Measurements from ENCODE around the gene LSM4.
A peak's percentile ranks its signal among the peaks of the same experiment; 100 is the strongest.

The LSM4 gene

DNA sequence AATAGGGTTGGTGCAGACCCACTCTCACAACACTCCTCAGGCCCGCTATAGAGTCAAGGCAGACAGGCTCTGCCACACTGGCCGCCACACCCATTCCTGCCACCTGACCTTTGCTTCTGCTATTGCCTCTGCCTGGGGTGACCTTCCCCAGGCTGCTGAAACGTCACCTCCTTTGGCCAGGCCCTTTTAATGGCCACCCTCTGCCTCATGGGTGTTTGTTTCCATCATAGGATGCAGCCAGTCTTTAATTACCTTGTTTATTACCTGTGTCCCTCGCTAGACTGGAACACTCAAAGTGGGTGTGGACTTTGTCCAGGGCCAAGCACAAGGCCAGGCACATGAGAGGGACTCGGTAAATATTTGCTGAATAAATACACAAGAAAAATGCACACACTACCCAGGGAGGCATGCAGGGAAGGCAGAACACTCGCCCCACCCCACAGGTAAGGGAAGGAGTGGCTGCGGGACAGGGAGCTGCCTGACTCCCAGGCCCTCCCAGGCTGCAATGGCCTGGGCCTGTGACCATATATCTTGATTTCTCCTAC is 3.2 kb downstream of the LSM4 start:
- TF ChIP-seq CTCF (IDR thresholded peaks at IDR 0.05; ENCODE audit: low read depth, low read length, missing control alignments): no peak
- Histone ChIP-seq H3K27me3 (replicated peaks) (no peaks in the 10 kb centered on the region), H3K4me3 (ENCODE audit: low read depth, low read length) (no peak overlapping the region), H3K36me3 (replicated peaks) (no peaks in the 10 kb centered on the region), H3K27ac (no peak overlapping the region)
- in situ Hi-C loops (cut with HindIII; ENCODE audit: low pct_ligation_motif_present, low sequenced_read_pairs): no loop called here
- DNase-seq: no peak

DNA sequence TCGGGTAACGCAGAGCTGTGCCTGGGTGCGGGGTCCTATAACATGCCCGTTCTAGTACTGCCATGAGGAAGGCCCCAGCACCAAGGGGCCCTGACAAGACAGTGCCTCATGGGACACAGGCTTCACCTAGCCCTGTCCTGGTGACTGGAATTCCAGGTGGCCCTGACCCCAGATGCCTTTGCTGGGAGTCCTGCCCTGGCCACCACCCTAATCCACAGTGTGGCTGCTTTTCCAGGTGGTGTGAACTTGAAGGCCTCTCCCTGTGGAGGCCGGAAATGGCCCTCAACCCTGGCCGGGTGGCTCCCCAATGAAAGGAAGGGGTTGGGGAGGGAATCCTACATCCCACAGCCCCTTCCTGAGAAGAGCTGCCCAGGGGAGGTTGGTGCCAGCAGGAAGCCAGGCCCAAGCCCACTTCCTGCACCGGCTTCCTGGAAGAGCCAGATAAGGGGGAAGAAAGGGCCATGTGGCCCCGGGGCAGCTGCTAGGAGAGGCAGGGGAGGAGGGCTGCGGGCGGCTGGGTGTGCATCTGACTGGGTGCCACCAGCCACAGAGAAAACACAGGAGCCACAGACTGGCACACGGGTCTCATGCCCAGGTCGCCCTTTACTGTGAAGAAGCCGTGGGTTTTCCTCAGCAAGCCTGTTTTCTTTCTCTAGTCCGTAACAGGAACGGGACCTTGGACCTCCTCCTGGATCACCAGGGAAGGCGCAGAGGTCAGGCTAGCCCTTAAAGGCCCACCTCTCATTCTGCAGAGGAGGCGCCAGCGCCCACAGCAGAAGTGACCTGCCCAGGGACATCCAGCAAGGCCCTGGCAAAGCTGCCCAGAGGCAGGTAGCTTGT is 4.7 kb downstream of the LSM4 start:
- in situ Hi-C loops (cut with HindIII; ENCODE audit: low pct_ligation_motif_present, low sequenced_read_pairs): no loop called here
- no peak for TF ChIP-seq CTCF (IDR thresholded peaks at IDR 0.05; ENCODE audit: low read depth, low read length, missing control alignments)
- DNase-seq: no peak
- no peak overlapping the region for H3K27ac ChIP-seq
- H3K4me3 ChIP-seq (ENCODE audit: low read depth, low read length): no peak overlapping the region
- no peaks in the 10 kb centered on the region for H3K27me3 ChIP-seq (replicated peaks)
- no peaks in the 10 kb centered on the region for H3K36me3 ChIP-seq (replicated peaks)

- Histone ChIP-seq H3K27me3 (replicated peaks) (no peaks in the 10 kb centered on the region), H3K4me3 (ENCODE audit: low read depth, low read length) (no peak overlapping the region), H3K27ac (peak overlapping the region; percentile 0), H3K36me3 (replicated peaks) (peaks cover 10% of the 10 kb centered on the region)
- TF ChIP-seq CTCF (IDR thresholded peaks at IDR 0.05; ENCODE audit: low read depth, low read length, missing control alignments): no peak
- DNase-seq: no peak
- in situ Hi-C loops (cut with HindIII; ENCODE audit: low pct_ligation_motif_present, low sequenced_read_pairs): no loop called here
These were observed 9.5 kb downstream of the LSM4 start for GRCh38 chr19:18313398-18313797.

GRCh38 chr19:18312092-18312534 is 10.8 kb downstream of the LSM4 start:
- Histone ChIP-seq H3K27me3 (replicated peaks) (no peaks in the 10 kb centered on the region), H3K36me3 (replicated peaks) (peaks cover 10% of the 10 kb centered on the region), H3K4me3 (ENCODE audit: low read depth, low read length) (no peak overlapping the region), H3K27ac (no peak overlapping the region)
- in situ Hi-C loops (cut with HindIII; ENCODE audit: low pct_ligation_motif_present, low sequenced_read_pairs): no loop called here
- no peak for DNase-seq
- TF ChIP-seq CTCF (IDR thresholded peaks at IDR 0.05; ENCODE audit: low read depth, low read length, missing control alignments): no peak

GRCh38 chr19:18311502-18312091 is 11.3 kb downstream of the LSM4 start:
- peaks cover 10% of the 10 kb centered on the region for H3K36me3 ChIP-seq (replicated peaks)
- DNase-seq: no peak
- in situ Hi-C loops (cut with HindIII; ENCODE audit: low pct_ligation_motif_present, low sequenced_read_pairs): no loop called here
- no peak for TF ChIP-seq CTCF (IDR thresholded peaks at IDR 0.05; ENCODE audit: low read depth, low read length, missing control alignments)
- no peak overlapping the region for H3K4me3 ChIP-seq (ENCODE audit: low read depth, low read length)
- no peaks in the 10 kb centered on the region for H3K27me3 ChIP-seq (replicated peaks)
- H3K27ac ChIP-seq: no peak overlapping the region

All from brain microvascular endothelial cell (primary cell).